Stimulated activated memory B cell treated with anti-CD40 and anti-IgM and Interleukin-4, amounts not matched to agents 10 μg/mL and 1 μg/mL and 100 μg/mL, for 72 hours (primary cell): ENCODE results near the gene IP6K1.
A peak's percentile ranks its signal among the peaks of the same experiment; 100 is the strongest.
"Not testable (repeated sequence)": the region's sequence is repeated elsewhere in the genome, so short reads cannot be mapped to it uniquely, and the experiment has no call there.

Source experiments
- ATAC-seq: fragments of 150-1000 bp; cut with Tn5 transposase; 2 replicates; pipeline ENCODE4 v1.10.0; 2021
- H3K27ac Mint-ChIP-seq: one replicate; pipeline ENCODE4 v1.8.0; 2022; ENCODE audit warnings: mild to moderate bottlenecking, mixed read lengths
- H3K27me3 Mint-ChIP-seq: one replicate; pipeline ENCODE4 v1.8.0; 2022; ENCODE audit warnings: mixed read lengths
- H3K36me3 Mint-ChIP-seq: one replicate; pipeline ENCODE4 v1.8.0; 2022; ENCODE audit warnings: mixed read lengths
- H3K4me1 Mint-ChIP-seq: one replicate; pipeline ENCODE4 v1.8.0; 2022; ENCODE audit warnings: mixed read lengths
- H3K4me3 Mint-ChIP-seq: one replicate; pipeline ENCODE4 v1.8.0; 2022; ENCODE audit warnings: mild to moderate bottlenecking, moderate library complexity, mixed read lengths
- H3K9me3 Mint-ChIP-seq: one replicate; pipeline ENCODE4 v1.8.0; 2022; ENCODE audit warnings: mixed read lengths

IP6K1 gene

DNA sequence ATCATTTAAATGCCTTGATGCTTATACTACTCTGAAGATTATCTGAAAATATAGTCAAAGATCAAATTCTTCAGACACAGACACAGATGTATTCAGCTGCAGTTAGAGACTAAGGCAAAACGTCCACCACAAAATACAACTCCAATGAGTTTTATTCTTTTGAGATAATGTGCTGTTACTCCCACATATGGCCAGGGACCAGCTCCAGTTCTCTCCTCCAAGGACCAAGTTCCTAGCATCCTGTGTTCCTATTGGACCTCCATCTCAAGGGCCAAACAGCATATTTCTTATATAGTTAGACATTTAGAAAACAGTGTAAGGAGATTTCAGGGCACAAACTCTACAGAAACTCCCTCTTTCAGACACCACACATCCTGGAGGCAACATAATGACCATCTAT lies 27.1 kb downstream of the IP6K1 start:
- Mint-ChIP-seq H3K9me3 (no peaks in the 10 kb centered on the region), H3K36me3 (peaks cover 11% of the 10 kb centered on the region), H3K4me3 (no peak overlapping the region), H3K4me1 (peaks cover 29% of the 10 kb centered on the region), H3K27me3 (no peaks in the 10 kb centered on the region), H3K27ac (no peak overlapping the region)
- no peak for ATAC-seq

- no peaks in the 10 kb centered on the region for H3K9me3 Mint-ChIP-seq
- no peak for ATAC-seq
- H3K27ac Mint-ChIP-seq = no peak overlapping the region
- H3K27me3 Mint-ChIP-seq = no peaks in the 10 kb centered on the region
- peaks cover 17% of the 10 kb centered on the region for H3K36me3 Mint-ChIP-seq
- no peak overlapping the region for H3K4me3 Mint-ChIP-seq
- peaks cover 29% of the 10 kb centered on the region for H3K4me1 Mint-ChIP-seq
These were observed 29.1 kb downstream of the IP6K1 start for GRCh38 chr3:49757197-49757596.

DNA sequence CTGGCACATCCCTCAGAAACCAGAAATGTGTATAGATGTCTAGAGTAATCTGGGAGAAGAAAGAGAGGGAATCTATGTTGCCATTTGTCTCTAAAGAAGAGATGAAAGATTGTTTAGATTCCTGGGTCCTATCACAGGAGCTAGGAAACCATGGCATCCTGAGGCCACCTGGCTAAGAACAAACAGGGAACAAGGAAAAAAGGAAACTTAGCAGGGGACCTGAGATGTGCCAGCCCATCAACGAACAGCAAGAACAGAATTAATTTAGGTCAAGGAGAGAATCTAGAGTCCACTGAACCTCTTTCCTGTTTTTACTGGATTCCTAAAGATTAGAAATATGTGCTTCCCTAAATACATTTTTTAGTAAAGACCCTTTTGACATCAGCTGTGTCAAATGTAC lies 30.3 kb downstream of the IP6K1 start:
- Mint-ChIP-seq H3K27me3 (no peaks in the 10 kb centered on the region), H3K4me3 (no peak overlapping the region), H3K36me3 (peaks cover 17% of the 10 kb centered on the region), H3K4me1 (peaks cover 29% of the 10 kb centered on the region), H3K9me3 (no peaks in the 10 kb centered on the region), H3K27ac (no peak overlapping the region)
- ATAC-seq = no peak

- Mint-ChIP-seq H3K27ac (no peak overlapping the region), H3K4me1 (peaks cover 22% of the 10 kb centered on the region), H3K9me3 (no peaks in the 10 kb centered on the region)
These were observed 31.8 kb downstream of the IP6K1 start for GRCh38 chr3:49754536-49754935.

DNA sequence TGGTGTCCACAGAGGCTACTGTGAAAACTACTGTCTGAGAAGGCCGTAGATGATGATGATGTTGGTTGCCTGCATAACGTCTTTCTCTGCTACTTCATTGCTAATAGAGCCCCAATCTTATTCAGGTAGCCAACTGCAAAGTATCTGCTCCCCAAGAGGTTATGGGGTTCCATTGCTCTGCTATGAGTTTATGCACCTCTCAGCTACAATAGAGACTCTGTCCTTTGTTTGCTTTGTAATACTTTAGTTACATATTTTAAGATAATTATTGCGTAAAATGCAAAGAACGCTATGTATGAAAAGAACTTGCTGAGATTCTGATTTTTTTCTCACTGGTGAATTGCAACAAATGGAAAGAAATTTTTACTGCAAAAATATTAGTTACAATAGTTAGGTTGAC lies 34.8 kb downstream of the IP6K1 start:
- H3K27ac Mint-ChIP-seq = no peak overlapping the region
- H3K36me3 Mint-ChIP-seq = peaks cover 25% of the 10 kb centered on the region

More at GRCh38 chr3:49754536-49754935, 31.8 kb downstream of the IP6K1 start:
- H3K36me3 Mint-ChIP-seq = peaks cover 17% of the 10 kb centered on the region
- no peak overlapping the region for H3K4me3 Mint-ChIP-seq
- H3K27me3 Mint-ChIP-seq = no peaks in the 10 kb centered on the region
- no peak for ATAC-seq

GRCh38 chr3:49750056-49750455 lies 36.3 kb downstream of the IP6K1 start:
- Mint-ChIP-seq H3K36me3 (peaks cover 22% of the 10 kb centered on the region), H3K9me3 (no peaks in the 10 kb centered on the region), H3K27ac (peak overlapping the region; percentile 11), H3K27me3 (no peaks in the 10 kb centered on the region), H3K4me3 (no peak overlapping the region), H3K4me1 (no peaks in the 10 kb centered on the region)
- no peak for ATAC-seq

More for the DNA sequence above, 34.8 kb downstream of the IP6K1 start:
- no peak for ATAC-seq
- Mint-ChIP-seq H3K9me3 (no peaks in the 10 kb centered on the region), H3K27me3 (no peaks in the 10 kb centered on the region), H3K4me1 (peaks cover 10% of the 10 kb centered on the region), H3K4me3 (no peak overlapping the region)

GRCh38 chr3:49748874-49749273 lies 37.5 kb downstream of the IP6K1 start:
- not testable (repeated sequence) for ATAC-seq, H3K4me3 Mint-ChIP-seq, H3K9me3 Mint-ChIP-seq, H3K27ac Mint-ChIP-seq, H3K27me3 Mint-ChIP-seq, H3K4me1 Mint-ChIP-seq
- peaks cover 30% of the 10 kb centered on the region for H3K36me3 Mint-ChIP-seq

DNA sequence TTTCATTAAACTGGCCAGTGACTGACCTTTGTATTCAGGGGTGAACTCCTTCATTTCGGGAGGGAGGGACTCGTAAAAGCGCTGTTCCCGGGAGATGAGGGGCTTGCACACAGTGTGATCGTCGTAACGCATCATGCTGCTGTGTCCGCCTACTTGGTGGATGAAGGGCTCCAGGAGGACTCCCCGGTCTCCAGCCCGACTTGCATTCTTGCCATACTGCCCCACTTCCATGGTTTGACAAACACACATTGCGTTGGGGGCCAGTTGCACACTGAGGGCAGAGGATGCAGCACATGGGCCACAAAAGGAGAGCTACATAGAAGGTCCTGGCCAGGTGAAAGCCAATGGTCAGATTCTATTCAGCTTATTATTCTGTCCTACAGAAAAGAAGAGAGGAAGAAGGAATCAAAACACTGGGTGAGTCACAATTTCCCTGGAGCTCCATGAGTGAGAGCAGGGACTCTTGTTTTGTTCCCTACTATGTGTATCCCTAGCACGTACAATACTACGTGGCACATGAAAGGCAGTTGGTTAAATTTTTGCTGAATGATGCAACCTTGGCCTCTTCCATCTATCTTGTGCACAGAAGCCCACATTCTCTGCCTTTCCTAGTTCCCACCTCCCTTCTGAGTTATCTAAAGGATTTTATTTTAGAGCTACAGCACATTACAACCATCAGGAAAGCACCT lies 38.4 kb downstream of the IP6K1 start:
- ATAC-seq = no peak
- Mint-ChIP-seq H3K9me3 (no peaks in the 10 kb centered on the region), H3K27ac (no peak overlapping the region), H3K27me3 (no peaks in the 10 kb centered on the region), H3K36me3 (peaks cover 26% of the 10 kb centered on the region), H3K4me3 (no peak overlapping the region), H3K4me1 (no peaks in the 10 kb centered on the region)

- Mint-ChIP-seq H3K9me3 (no peaks in the 10 kb centered on the region), H3K36me3 (peaks cover 25% of the 10 kb centered on the region), H3K27me3 (no peaks in the 10 kb centered on the region), H3K4me1 (no peaks in the 10 kb centered on the region), H3K4me3 (no peak overlapping the region), H3K27ac (no peak overlapping the region)
- ATAC-seq = no peak
These were observed 40.4 kb downstream of the IP6K1 start for GRCh38 chr3:49745986-49746385.

- no peak overlapping the region for H3K4me3 Mint-ChIP-seq
- no peak for ATAC-seq
- H3K36me3 Mint-ChIP-seq = peaks cover 42% of the 10 kb centered on the region
- H3K27ac Mint-ChIP-seq = no peak overlapping the region
- no peaks in the 10 kb centered on the region for H3K27me3 Mint-ChIP-seq
- H3K4me1 Mint-ChIP-seq = no peaks in the 10 kb centered on the region
- no peaks in the 10 kb centered on the region for H3K9me3 Mint-ChIP-seq
These were observed 45.9 kb downstream of the IP6K1 start for GRCh38 chr3:49740427-49740826.

DNA sequence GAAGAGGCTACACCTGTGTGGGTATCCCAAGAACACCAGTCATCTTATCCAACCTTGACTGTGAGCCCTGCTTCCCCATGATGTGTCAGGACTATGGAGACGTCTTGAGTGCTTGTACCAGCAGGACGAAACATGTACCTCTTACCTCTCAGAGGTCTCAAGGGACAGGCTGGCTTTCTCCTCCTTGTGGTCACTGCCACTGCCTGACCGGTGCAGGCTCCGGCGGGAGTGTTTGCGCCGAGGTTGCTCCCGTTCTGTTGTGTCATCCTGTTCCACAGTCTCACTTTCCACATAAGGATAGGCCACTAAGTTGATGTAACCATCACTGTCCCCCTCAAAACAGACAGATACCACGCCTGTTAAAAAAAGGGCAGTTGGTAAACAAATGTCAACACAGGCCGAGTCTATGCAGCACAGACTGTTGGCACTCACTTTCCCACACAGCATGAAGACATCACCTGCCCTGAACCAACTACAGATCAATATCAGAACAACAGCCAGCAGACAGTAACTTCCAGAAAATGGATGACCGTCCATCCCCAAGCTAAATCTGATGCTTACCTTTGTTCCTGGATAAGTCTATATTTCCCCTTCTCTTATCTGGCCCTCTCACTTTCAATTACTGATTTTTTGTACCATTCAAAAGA lies 48.2 kb downstream of the IP6K1 start:
- Mint-ChIP-seq H3K9me3 (no peaks in the 10 kb centered on the region), H3K4me3 (no peak overlapping the region), H3K36me3 (peaks cover 37% of the 10 kb centered on the region), H3K4me1 (no peaks in the 10 kb centered on the region), H3K27me3 (no peaks in the 10 kb centered on the region), H3K27ac (no peak overlapping the region)
- ATAC-seq = no peak

DNA sequence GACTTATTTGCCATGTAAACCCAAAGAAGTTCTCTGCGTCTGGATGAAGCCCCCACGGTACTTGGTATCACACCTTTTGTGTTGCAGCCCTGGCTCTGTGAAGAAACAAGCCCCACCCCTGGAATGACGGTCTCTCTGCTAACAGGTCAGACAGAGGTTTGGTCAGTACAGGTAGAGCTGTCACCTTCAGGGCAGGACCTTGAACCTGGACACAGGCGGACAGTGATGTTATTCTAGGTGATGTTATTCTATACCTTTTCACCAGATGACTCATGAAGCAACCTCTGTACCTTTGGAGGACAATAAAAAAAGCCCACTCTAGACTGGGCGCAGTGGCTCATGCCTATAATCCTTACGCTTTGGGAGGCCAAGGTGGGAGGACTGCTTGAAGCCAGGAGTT lies 51.6 kb downstream of the IP6K1 start:
- H3K4me3 Mint-ChIP-seq = no peak overlapping the region
- H3K36me3 Mint-ChIP-seq = peaks cover 51% of the 10 kb centered on the region
- no peaks in the 10 kb centered on the region for H3K9me3 Mint-ChIP-seq
- H3K4me1 Mint-ChIP-seq = no peaks in the 10 kb centered on the region
- no peak overlapping the region for H3K27ac Mint-ChIP-seq
- ATAC-seq = no peak
- H3K27me3 Mint-ChIP-seq = no peaks in the 10 kb centered on the region

- peaks cover 55% of the 10 kb centered on the region for H3K36me3 Mint-ChIP-seq
- H3K9me3 Mint-ChIP-seq = no peaks in the 10 kb centered on the region
- H3K27ac Mint-ChIP-seq = no peak overlapping the region
- no peak for ATAC-seq
- H3K4me3 Mint-ChIP-seq = no peak overlapping the region
- H3K4me1 Mint-ChIP-seq = peaks cover 2% of the 10 kb centered on the region
- H3K27me3 Mint-ChIP-seq = no peaks in the 10 kb centered on the region
These were observed 52.8 kb downstream of the IP6K1 start for GRCh38 chr3:49733551-49733950.

DNA sequence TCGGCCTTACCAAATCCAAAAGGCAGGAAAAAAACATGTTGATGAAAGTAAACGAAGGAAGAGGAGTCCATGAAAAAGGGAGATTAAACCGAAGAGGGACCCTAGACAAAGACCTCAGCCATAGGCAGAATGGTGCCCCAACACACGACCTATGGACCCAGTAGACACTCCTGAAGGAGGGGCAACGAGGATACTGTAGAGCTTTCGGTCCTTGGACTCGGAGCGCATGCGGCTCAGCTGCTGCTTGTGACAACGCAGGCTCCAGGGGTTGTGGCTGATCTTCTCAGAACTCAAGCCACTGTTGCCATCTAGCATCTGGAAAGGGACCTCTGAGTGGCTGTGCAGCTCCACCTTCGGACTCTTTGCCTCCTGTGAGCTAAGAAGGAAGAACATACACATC lies 53.7 kb downstream of the IP6K1 start:
- no peak overlapping the region for H3K27ac Mint-ChIP-seq
- no peaks in the 10 kb centered on the region for H3K9me3 Mint-ChIP-seq
- peaks cover 55% of the 10 kb centered on the region for H3K36me3 Mint-ChIP-seq
- H3K27me3 Mint-ChIP-seq = no peaks in the 10 kb centered on the region
- ATAC-seq = no peak
- H3K4me3 Mint-ChIP-seq = no peak overlapping the region
- peaks cover 11% of the 10 kb centered on the region for H3K4me1 Mint-ChIP-seq

DNA sequence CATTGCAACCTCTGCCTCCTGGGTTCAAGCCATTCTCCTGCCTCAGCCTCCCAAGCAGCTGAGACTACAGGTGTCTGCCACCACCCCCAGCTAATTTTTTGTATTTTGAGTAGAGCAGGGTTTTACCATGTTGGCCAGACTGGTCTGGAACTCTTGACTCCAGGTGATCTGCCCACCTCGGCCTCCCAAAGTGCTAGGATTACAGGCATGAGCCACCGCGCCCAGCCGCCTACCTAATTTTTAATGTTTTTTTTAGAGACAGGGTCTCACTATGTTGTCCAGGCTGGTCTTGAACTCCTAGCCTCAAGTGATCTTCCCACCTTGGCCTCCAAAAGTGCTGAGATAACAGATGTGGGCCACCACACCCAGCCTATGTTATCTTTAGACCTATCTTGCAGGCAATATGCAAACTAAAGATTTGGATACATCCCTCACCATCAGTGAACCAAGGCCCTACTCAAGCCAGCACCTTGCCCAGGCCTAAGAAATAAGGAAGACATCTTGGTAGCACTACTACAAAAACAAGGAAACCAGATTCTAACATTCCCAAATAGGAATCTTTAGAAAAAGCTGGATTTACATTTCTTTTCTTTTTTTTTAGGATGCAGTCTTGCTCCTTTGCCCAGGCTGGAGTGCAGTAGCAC lies 56.3 kb downstream of the IP6K1 start:
- Mint-ChIP-seq H3K4me3 (no peak overlapping the region), H3K27me3 (no peaks in the 10 kb centered on the region), H3K36me3 (peaks cover 50% of the 10 kb centered on the region)

DNA sequence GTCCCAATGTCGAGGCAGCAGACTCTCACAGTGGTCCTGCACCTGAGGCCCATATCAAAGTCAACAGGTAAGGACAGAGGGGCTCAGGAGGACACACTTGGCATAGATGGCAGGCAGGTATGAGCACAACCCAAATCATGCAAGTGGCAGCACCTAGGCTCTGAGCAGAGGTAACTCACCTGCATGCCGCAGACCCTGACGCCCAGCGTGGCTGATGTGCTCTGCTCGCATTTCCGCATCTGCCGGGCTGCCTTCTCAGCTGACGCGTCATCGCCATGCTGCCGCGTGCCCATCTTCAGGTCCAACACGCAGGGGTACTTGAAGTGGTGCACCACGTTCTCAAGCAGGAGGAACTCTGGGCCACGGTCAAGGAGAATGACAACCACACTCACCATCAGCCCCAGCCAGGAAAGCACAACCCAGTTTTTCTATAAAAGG lies 58.4 kb downstream of the IP6K1 start:
- Mint-ChIP-seq H3K9me3 (no peaks in the 10 kb centered on the region), H3K4me1 (peaks cover 52% of the 10 kb centered on the region), H3K27me3 (no peaks in the 10 kb centered on the region), H3K27ac (peak overlapping the region; percentile 99), H3K4me3 (no peak overlapping the region), H3K36me3 (peaks cover 43% of the 10 kb centered on the region)
- no peak for ATAC-seq

More for the DNA sequence above, 56.3 kb downstream of the IP6K1 start:
- no peak for ATAC-seq
- H3K4me1 Mint-ChIP-seq = peaks cover 34% of the 10 kb centered on the region
- no peaks in the 10 kb centered on the region for H3K9me3 Mint-ChIP-seq
- H3K27ac Mint-ChIP-seq = no peak overlapping the region
